HepG2 (cell line): ENCODE measurements around the gene BCORL1. TPM values are rescaled to one million over a fixed set of nuclear protein-coding genes. Genes with fewer than 3 reads are reported as not detected.

Source experiments
- GLMP ChIP-seq: sonication (generic); formaldehyde crosslinking; IDR thresholded peaks from 2 replicates; pipeline ENCODE4 v1.9.0; 2021; ENCODE audit warnings: missing genetic modification reagents, mild to moderate bottlenecking, borderline replicate concordance
- HNF4G ChIP-seq, 2 experiments: sonication (generic) in 1 of 2; formaldehyde crosslinking in 1 of 2; IDR thresholded peaks; 2 replicates each; pipeline versions ENCODE4 v1.4.0 to v1.6.1; 2011 to 2020; ENCODE audit warnings: borderline replicate concordance in 2 of 2, low read depth in 2 of 2, mild to moderate bottlenecking in 2 of 2, low read length in 1 of 2, missing genetic modification reagents in 1 of 2, moderate library complexity in 1 of 2
- IRF9 ChIP-seq: sonication (generic); formaldehyde crosslinking; IDR thresholded peaks from 2 replicates; pipeline ENCODE4 v1.8.0; 2022; ENCODE audit warnings: missing genetic modification reagents, mild to moderate bottlenecking, borderline replicate concordance
- LCORL ChIP-seq, 2 experiments: fragments of 450-650 bp in 1 of 2; sonication (generic) in 1 of 2; formaldehyde crosslinking in 1 of 2; IDR thresholded peaks; 2 replicates each; pipeline versions ENCODE4 v1.5.0 to v1.6.1; 2017 to 2020; ENCODE audit warnings: antibody characterized with exemption in 1 of 2, missing genetic modification reagents in 1 of 2
- SOX5 ChIP-seq: IDR thresholded peaks from 2 replicates; pipeline ENCODE4 v1.6.1; 2016; ENCODE audit warnings: borderline replicate concordance
- ZBED4 ChIP-seq: sonication (generic); formaldehyde crosslinking; IDR thresholded peaks from 2 replicates; pipeline ENCODE4 v1.4.0; 2020; ENCODE audit warnings: missing genetic modification reagents, borderline replicate concordance
- ZBTB4 ChIP-seq: sonication (generic); formaldehyde crosslinking; IDR thresholded peaks from 2 replicates; pipeline ENCODE4 v1.4.0; 2020; ENCODE audit warnings: missing genetic modification reagents, mild to moderate bottlenecking, borderline replicate concordance
- ZIK1 ChIP-seq: sonication (generic); formaldehyde crosslinking; IDR thresholded peaks from 2 replicates; pipeline ENCODE4 v1.5.0; 2020; ENCODE audit warnings: mild to moderate bottlenecking, low read depth, missing genetic modification reagents, borderline replicate concordance
- ZNF225 ChIP-seq: sonication (generic); formaldehyde crosslinking; IDR thresholded peaks from 2 replicates; pipeline ENCODE4 v1.4.0; 2020; ENCODE audit warnings: mild to moderate bottlenecking, missing genetic modification reagents
- ZNF280B ChIP-seq: sonication (generic); formaldehyde crosslinking; IDR thresholded peaks from 2 replicates; pipeline ENCODE4 v1.5.0; 2020; ENCODE audit warnings: missing genetic modification reagents, mild to moderate bottlenecking, borderline replicate concordance
- ZNF501 ChIP-seq: sonication (generic); formaldehyde crosslinking; IDR thresholded peaks from 2 replicates; pipeline ENCODE4 v1.5.1; 2020; ENCODE audit warnings: mild to moderate bottlenecking, moderate library complexity, missing genetic modification reagents
- ZNF530 ChIP-seq: sonication (generic); formaldehyde crosslinking; IDR thresholded peaks from 2 replicates; pipeline ENCODE4 v1.5.0; 2020; ENCODE audit warnings: low read depth, mild to moderate bottlenecking, missing genetic modification reagents
- ZNF562 ChIP-seq: sonication (generic); formaldehyde crosslinking; IDR thresholded peaks from 2 replicates; pipeline ENCODE4 v1.8.0; 2022; ENCODE audit warnings: missing genetic modification reagents, borderline replicate concordance
- ZNF773 ChIP-seq: sonication (generic); formaldehyde crosslinking; IDR thresholded peaks from 2 replicates; pipeline ENCODE4 v1.4.0; 2020; ENCODE audit warnings: missing genetic modification reagents, borderline replicate concordance
- polyA plus RNA-seq, 8 experiments: library from polyadenylated mRNA; depleted of rRNA in 3 of 8; stranded (reverse) in 7 of 8; unstranded in 1 of 8; fragments of >200 nt; fragmentation: Illumina TruSeq in 4 of 8; extraction: Trizol in 4 of 8; gene quantifications; 2 replicates each; pipeline versions ENCODE4 v1.2.1 to v1.2.3, GENCODE V29; 2011 to 2016; ENCODE audit warnings: low read depth in 4 of 8, missing spikeins in 1 of 8, mixed read lengths in 1 of 8; ENCODE audit not compliant: insufficient read depth in 1 of 8
- total RNA-seq, 5 experiments: library from RNA; depleted of rRNA; stranded (reverse); fragments of >200 nt; fragmentation: Illumina TruSeq; extraction: Trizol; gene quantifications; 2 replicates each; pipeline ENCODE4 v1.2.3, GENCODE V29; 2016; ENCODE audit warnings: low read depth in 1 of 5

Gene BCORL1
- total and polyA plus RNA-seq, 2 of the 13 experiments (the other 11 are each of a cell fraction or from before 2014, with no cell fraction given): 0.67 to 1.4 TPM

GRCh38 chrX:130097507-130098209 lies 115.2 kb downstream of the BCORL1 start (continued):
- TF ChIP-seq GLMP (CRISPR knock-in tag): no peak
- TF ChIP-seq ZNF280B (CRISPR knock-in tag): no peak
- no peak for TF ChIP-seq ZNF225 (CRISPR knock-in tag)
- TF ChIP-seq IRF9: no peak
- TF ChIP-seq ZNF501 (CRISPR knock-in tag): no peak
- TF ChIP-seq ZBED4 (CRISPR knock-in tag): peak; percentile 91; the same call in 1 of the 2 replicates
- TF ChIP-seq SOX5 (CRISPR knock-in tag): peak; percentile 15; the same call in 1 of the 2 replicates
- no peak for TF ChIP-seq ZNF562 (CRISPR knock-in tag)
- TF ChIP-seq ZIK1 (CRISPR knock-in tag): no peak
- TF ChIP-seq ZNF773: no peak
- TF ChIP-seq ZNF530 (CRISPR knock-in tag): no peak
- no peak for TF ChIP-seq ZBTB4 (CRISPR knock-in tag)
- TF ChIP-seq HNF4G (IDR thresholded peaks at IDR 0.05; ENCODE audit: borderline replicate concordance, low read depth, low read length): no peak
- no peak for TF ChIP-seq HNF4G (CRISPR knock-in tag; IDR thresholded peaks at IDR 0.05; ENCODE audit: borderline replicate concordance, low read depth)
- no peak for TF ChIP-seq LCORL (IDR thresholded peaks at IDR 0.05)
- TF ChIP-seq LCORL (CRISPR knock-in tag; IDR thresholded peaks at IDR 0.05): peak; percentile 64; the same call in 1 of the 2 replicates
